Astrocyte (in vitro differentiated cells and primary cell): ENCODE measurements around the gene RAB30. TPM values are rescaled to one million over a fixed set of nuclear protein-coding genes. Genes with fewer than 3 reads are reported as not detected.

Experiments used
- DNase-seq: peaks from one replicate; pipeline ENCODE4 v3.0.0-alpha.2; 2010; ENCODE audit warnings: low read depth
- FAIRE-seq: peaks from 2 replicates; lab custom pipeline; 2011; peaks lifted over from hg19 to GRCh38; lab: Jason Lieb, UNC
- H2AFZ ChIP-seq: 2 replicates; pipeline ENCODE4 v1.6.0; 2012; ENCODE audit warnings: low read depth, low read length, inconsistent platforms
- H3K27ac ChIP-seq: 2 replicates; pipeline ENCODE4 v1.5.1; 2011; ENCODE audit warnings: low read depth, low read length, inconsistent platforms
- H3K27me3 ChIP-seq: 2 replicates; pipeline ENCODE4 v1.6.0; 2011; ENCODE audit warnings: low read length, inconsistent platforms; ENCODE audit not compliant: insufficient read depth
- H3K36me3 ChIP-seq: 2 replicates; pipeline ENCODE4 v1.5.1; 2011; ENCODE audit warnings: low read length, inconsistent platforms; ENCODE audit not compliant: insufficient read depth
- H3K4me1 ChIP-seq: 2 replicates; pipeline ENCODE4 v1.5.1; 2011; ENCODE audit warnings: low read length, inconsistent platforms; ENCODE audit not compliant: insufficient read depth
- H3K4me2 ChIP-seq: 2 replicates; pipeline ENCODE4 v1.6.0; 2012; ENCODE audit warnings: low read length, inconsistent platforms
- H3K4me3 ChIP-seq: 2 replicates; pipeline ENCODE4 v1.5.1; 2011; ENCODE audit warnings: low read depth, mild to moderate bottlenecking, low read length, inconsistent platforms; ENCODE audit not compliant: insufficient read depth
- H3K79me2 ChIP-seq: 2 replicates; pipeline ENCODE4 v1.6.0; 2012; ENCODE audit warnings: mild to moderate bottlenecking, low read length, inconsistent platforms; ENCODE audit not compliant: insufficient read depth
- H3K9ac ChIP-seq: 2 replicates; pipeline ENCODE4 v1.6.0; 2012; ENCODE audit warnings: mild to moderate bottlenecking, low read length, inconsistent platforms
- H3K9me3 ChIP-seq: 2 replicates; pipeline ENCODE4 v1.5.1; 2012; ENCODE audit warnings: low read depth, mild to moderate bottlenecking, low read length, inconsistent platforms; ENCODE audit not compliant: insufficient read depth
- H4K20me1 ChIP-seq: 2 replicates; pipeline ENCODE4 v1.6.0; 2012; ENCODE audit warnings: low read length, inconsistent platforms; ENCODE audit not compliant: insufficient read depth
- H3K27ac Mint-ChIP-seq: one replicate; pipeline ENCODE4 v1.8.0; 2021; ENCODE audit warnings: mild to moderate bottlenecking, mixed read lengths; ENCODE audit not compliant: unreplicated experiment
- H3K27me3 Mint-ChIP-seq: one replicate; pipeline ENCODE4 v1.8.0; 2021; ENCODE audit warnings: low read depth, mixed read lengths; ENCODE audit not compliant: unreplicated experiment
- H3K36me3 Mint-ChIP-seq: one replicate; pipeline ENCODE4 v1.8.0; 2021; ENCODE audit warnings: low read depth, mixed read lengths; ENCODE audit not compliant: unreplicated experiment
- H3K4me1 Mint-ChIP-seq: one replicate; pipeline ENCODE4 v1.8.0; 2021; ENCODE audit warnings: low read depth, mixed read lengths; ENCODE audit not compliant: unreplicated experiment
- H3K4me3 Mint-ChIP-seq: one replicate; pipeline ENCODE4 v1.8.0; 2021; ENCODE audit warnings: mild to moderate bottlenecking, moderate library complexity, mixed read lengths; ENCODE audit not compliant: unreplicated experiment
- H3K9me3 Mint-ChIP-seq: one replicate; pipeline ENCODE4 v1.8.0; 2021; ENCODE audit warnings: mild to moderate bottlenecking, mixed read lengths; ENCODE audit not compliant: unreplicated experiment
- CTCF ChIP-seq: IDR thresholded peaks from 2 replicates; pipeline ENCODE4 v1.5.1; 2011; ENCODE audit warnings: low read depth, mild to moderate bottlenecking, inconsistent platforms, low read length, moderate library complexity; ENCODE audit not compliant: insufficient read depth
- EZH2 ChIP-seq: IDR thresholded peaks from 2 replicates; pipeline ENCODE4 v1.6.1; 2012; ENCODE audit warnings: mild to moderate bottlenecking, low read length, inconsistent platforms; ENCODE audit not compliant: insufficient read depth
- total RNA-seq: library from RNA; stranded (reverse); gene quantifications from 2 replicates; pipeline ENCODE4 v1.2.1, GENCODE V29; 2021

The RAB30 gene
- total RNA-seq, 1 donor from 2014 or later = 40.0 TPM

- H3K4me3 Mint-ChIP-seq = no peak overlapping the region
- no peak overlapping the region for H2AFZ ChIP-seq
- H3K27ac ChIP-seq = no peak overlapping the region
- no peaks in the 10 kb centered on the region for H3K27me3 Mint-ChIP-seq
- no peak overlapping the region for H3K9ac ChIP-seq
- H3K27ac Mint-ChIP-seq = no peak overlapping the region
- TF ChIP-seq CTCF (no peak), EZH2 (no peak)
- no peaks in the 10 kb centered on the region for H3K9me3 ChIP-seq
- H3K9me3 Mint-ChIP-seq = no peaks in the 10 kb centered on the region
- FAIRE-seq (no peak), DNase-seq (no peak)
- peak overlapping the region; percentile 99 for H3K4me3 ChIP-seq
- peaks cover 8% of the 10 kb centered on the region for H3K36me3 ChIP-seq
- H3K36me3 Mint-ChIP-seq = peaks cover 8% of the 10 kb centered on the region
- peaks cover 54% of the 10 kb centered on the region for H3K79me2 ChIP-seq
- peaks cover 13% of the 10 kb centered on the region for H3K4me1 Mint-ChIP-seq
- H3K27me3 ChIP-seq = no peaks in the 10 kb centered on the region
- H3K4me2 ChIP-seq = peak overlapping the region; percentile 95
- H3K4me1 ChIP-seq = peaks cover 27% of the 10 kb centered on the region
- peaks cover 14% of the 10 kb centered on the region for H4K20me1 ChIP-seq
These were observed 2.2 kb upstream of the RAB30 start for GRCh38 chr11:83073884-83074283.

- peaks cover 60% of the 10 kb centered on the region for H3K79me2 ChIP-seq
- H3K27me3 Mint-ChIP-seq = no peaks in the 10 kb centered on the region
- no peaks in the 10 kb centered on the region for H3K9me3 Mint-ChIP-seq
- no peak overlapping the region for H3K4me3 Mint-ChIP-seq
- H3K4me2 ChIP-seq = peak overlapping the region; percentile 95
- H3K36me3 Mint-ChIP-seq = peaks cover 8% of the 10 kb centered on the region
- H4K20me1 ChIP-seq = peaks cover 15% of the 10 kb centered on the region
- H2AFZ ChIP-seq = no peak overlapping the region
- FAIRE-seq = no peak
- H3K4me1 ChIP-seq = peaks cover 27% of the 10 kb centered on the region
- peaks cover 8% of the 10 kb centered on the region for H3K36me3 ChIP-seq
- no peak for TF ChIP-seq EZH2
- TF ChIP-seq CTCF = no peak
- peak overlapping the region; percentile 99 for H3K4me3 ChIP-seq
- H3K27ac ChIP-seq = no peak overlapping the region
- DNase-seq = no peak
- peak overlapping the region; percentile 99 for H3K9ac ChIP-seq
- H3K4me1 Mint-ChIP-seq = peaks cover 18% of the 10 kb centered on the region
- peak overlapping the region; percentile 63 for H3K27ac Mint-ChIP-seq
- no peaks in the 10 kb centered on the region for H3K9me3 ChIP-seq
- H3K27me3 ChIP-seq = no peaks in the 10 kb centered on the region
These were observed 1.6 kb upstream of the RAB30 start for GRCh38 chr11:83073258-83073657.

GRCh38 chr11:83072350-83073242 lies 899 bp upstream of the RAB30 start:
- peak overlapping the region; percentile 99 for H3K9ac ChIP-seq
- no peaks in the 10 kb centered on the region for H3K9me3 ChIP-seq
- H3K4me3 ChIP-seq = peak overlapping the region; percentile 99
- peak overlapping the region; percentile 95 for H3K4me2 ChIP-seq
- FAIRE-seq = no peak
- H3K27me3 ChIP-seq = no peaks in the 10 kb centered on the region
- TF ChIP-seq EZH2 (no peak), CTCF (no peak)
- peaks cover 19% of the 10 kb centered on the region for H3K4me1 Mint-ChIP-seq
- no peaks in the 10 kb centered on the region for H3K27me3 Mint-ChIP-seq
- peaks cover 27% of the 10 kb centered on the region for H3K4me1 ChIP-seq
- no peak overlapping the region for H3K27ac Mint-ChIP-seq
- H3K9me3 Mint-ChIP-seq = no peaks in the 10 kb centered on the region
- H2AFZ ChIP-seq = peak overlapping the region; percentile 93
- H3K79me2 ChIP-seq = peaks cover 66% of the 10 kb centered on the region
- H3K36me3 ChIP-seq = peaks cover 8% of the 10 kb centered on the region
- H3K27ac ChIP-seq = peak overlapping the region; percentile 98
- H3K4me3 Mint-ChIP-seq = no peak overlapping the region
- no peak for DNase-seq
- H4K20me1 ChIP-seq = peaks cover 15% of the 10 kb centered on the region
- H3K36me3 Mint-ChIP-seq = peaks cover 8% of the 10 kb centered on the region
